GM18517 (cell line): Measurements from ENCODE around the gene SMARCB1.
"Not testable (repeated sequence)": the region's sequence is repeated elsewhere in the genome, so short reads cannot be mapped to it uniquely, and the experiment has no call there.

Source experiments
- ATAC-seq: cut with Tn5 transposase; IDR thresholded peaks from one replicate; pipeline ENCODE4 v1.9.1; 2021; ENCODE audit warnings: mild to moderate bottlenecking, moderate library complexity; ENCODE audit not compliant: unreplicated experiment

Gene SMARCB1

DNA sequence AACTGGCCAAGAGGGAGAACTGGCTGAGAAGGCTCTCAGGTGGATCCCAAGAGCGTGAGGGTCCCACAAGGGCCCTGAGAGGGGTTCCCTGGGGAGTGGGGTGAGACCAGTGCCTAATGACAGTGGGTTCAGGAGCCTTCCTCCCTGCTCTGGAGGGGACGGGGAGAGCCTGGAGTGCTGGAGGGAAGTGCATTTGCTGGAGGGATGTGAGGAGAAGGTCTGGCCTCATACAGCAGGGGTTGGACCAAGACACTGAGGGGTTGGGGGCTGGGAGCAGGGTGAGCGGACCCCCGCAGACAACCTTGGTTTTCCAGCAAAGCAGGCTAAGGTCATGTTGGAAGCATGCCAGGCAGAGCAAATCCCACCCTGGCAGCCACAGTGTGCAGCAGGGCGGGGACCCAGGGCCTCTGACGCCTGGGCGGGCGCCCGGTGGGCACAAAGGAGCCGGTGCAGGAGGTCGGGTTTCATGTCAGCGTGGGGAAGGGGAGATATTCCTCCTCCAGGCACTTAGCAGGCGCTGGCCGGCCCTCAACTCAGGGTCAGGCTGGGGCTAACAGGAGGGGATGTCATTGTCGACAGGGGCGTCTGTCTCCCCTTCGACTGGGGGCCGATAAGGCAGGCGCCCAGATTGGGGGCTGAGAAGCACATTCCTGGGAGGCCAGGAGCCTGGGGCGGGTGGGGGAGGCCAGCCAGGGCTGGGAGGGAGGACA lies 55.1 kb downstream of the SMARCB1 start:
- ATAC-seq: no peak

DNA sequence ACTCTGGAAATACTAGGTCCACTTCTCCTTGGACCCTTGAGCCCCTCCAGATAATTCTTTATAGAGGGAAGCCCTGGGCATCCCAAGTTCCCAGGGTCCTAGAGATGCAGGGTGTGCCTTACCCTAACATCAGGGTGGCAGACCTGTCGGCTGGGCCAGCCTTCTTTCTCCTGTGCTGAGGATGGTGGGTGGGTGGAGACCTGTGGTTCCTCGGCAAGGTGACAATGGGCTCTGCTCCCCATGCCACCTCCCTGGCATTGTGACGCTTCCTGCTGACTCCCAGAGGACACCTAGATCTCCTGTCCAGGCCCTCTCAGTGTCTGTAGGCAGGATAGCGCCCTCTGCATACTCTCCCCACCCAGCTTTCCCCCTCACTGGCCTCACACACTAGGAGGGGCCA lies 55.8 kb downstream of the SMARCB1 start:
- no peak for ATAC-seq

DNA sequence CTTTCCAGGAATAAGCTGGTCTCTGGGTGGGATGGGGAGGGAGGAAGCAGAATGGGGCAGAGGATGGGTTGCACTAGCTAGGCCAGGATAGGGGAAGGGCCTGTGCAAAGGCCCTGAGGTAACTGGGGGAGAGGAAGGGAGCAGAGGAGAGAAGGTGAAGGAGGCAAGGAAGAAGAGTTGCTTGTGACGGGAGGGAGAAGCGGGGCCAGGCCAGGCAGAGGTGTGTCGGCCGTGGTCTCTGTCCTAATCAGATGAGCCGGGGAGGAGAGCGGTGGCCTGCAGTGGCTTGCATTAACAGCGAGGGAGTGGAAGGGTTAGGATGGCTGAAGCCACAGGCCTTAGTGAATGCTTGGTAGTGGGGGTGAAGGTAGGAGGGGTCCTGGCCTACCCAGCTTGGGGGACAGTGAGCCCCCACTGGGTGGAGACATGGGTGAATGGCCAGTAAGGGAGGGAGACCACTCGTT lies 58.0 kb downstream of the SMARCB1 start:
- ATAC-seq: no peak

DNA sequence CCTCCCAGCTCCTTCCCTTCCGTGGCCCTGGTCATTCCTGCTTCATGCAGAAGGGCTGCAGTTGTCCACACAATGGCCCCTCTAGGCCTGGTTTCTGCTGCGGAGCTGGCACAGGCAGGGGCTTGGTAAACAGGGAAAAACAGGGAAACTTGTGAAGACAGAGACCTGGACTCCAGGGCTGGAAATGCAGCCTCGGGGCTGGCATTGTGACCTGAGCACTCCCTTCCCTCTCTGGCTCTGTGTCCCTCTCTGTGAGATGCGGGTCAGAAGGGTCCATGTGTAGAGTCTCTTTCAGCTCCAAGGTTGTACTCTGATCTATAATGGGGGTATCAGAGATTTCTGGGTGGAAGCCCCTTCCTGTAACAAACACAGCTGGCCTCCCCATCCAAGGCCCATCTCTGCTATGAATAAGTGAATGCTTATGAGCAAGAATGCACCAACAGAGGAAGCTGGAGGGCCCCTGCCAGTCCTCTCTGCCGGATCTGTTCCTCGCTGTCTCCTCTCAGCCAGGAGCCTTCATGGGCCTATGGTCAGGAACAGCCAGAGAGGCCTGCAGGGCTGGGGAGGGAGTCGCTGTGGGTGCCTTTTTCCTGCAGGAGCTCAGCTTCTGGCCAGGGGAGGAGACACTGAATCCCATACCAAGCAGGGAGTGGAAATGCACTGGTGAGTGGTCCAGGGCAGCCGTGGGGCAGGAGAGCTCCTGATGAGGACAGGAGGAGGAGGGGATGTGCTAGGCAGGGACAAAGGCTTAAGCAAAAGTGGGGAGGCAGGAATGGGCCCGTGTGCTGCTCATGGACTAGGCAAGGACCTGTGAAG lies 58.7 kb downstream of the SMARCB1 start:
- no peak for ATAC-seq

DNA sequence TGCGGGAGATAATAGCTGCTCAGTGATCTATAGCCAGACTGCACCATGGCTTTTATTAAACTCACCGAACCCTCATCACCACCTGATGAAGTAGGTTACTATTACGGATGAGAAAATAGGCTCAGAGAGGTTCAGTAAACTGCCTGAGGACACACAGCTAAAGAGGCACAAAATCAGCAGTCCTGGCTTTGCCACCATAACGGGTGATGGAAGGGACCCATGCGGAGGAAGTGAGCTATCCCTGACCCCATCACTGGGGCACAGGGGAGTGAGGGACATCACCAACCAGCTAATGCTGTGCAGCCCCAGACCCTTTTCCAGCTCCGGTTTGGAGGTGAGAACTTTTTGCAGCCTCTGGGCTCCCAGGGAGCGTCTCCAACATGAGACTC lies 59.3 kb downstream of the SMARCB1 start:
- ATAC-seq: no peak

DNA sequence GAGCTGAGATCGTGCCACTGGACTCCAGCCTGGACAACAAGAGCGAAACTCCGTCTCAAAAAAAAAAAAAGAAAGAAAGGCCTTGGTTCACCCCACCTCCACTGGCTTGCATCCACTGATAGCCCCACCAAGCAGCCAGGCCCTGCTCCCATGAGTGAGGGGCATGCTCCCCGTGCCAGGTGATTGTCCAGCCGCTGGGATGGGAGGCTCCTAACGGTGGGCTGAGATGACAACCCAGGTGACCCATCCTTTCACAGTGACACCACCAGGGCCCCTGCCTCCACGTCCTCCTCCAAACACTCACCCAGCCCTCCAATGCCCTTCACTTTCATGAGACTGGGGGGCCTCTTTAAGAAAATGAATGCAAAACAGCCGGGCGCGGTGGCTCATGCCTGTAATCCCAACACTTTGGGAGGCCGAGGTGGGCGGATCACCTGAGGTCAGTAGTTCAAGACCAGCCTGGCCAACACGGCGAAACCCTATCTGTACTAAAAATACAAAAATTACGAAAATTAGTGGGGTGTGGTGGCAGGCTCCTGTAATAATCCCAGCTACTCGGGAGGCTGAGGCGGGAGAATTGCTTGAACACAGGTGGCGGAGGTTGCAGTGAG lies 60.6 kb downstream of the SMARCB1 start:
- no peak for ATAC-seq

DNA sequence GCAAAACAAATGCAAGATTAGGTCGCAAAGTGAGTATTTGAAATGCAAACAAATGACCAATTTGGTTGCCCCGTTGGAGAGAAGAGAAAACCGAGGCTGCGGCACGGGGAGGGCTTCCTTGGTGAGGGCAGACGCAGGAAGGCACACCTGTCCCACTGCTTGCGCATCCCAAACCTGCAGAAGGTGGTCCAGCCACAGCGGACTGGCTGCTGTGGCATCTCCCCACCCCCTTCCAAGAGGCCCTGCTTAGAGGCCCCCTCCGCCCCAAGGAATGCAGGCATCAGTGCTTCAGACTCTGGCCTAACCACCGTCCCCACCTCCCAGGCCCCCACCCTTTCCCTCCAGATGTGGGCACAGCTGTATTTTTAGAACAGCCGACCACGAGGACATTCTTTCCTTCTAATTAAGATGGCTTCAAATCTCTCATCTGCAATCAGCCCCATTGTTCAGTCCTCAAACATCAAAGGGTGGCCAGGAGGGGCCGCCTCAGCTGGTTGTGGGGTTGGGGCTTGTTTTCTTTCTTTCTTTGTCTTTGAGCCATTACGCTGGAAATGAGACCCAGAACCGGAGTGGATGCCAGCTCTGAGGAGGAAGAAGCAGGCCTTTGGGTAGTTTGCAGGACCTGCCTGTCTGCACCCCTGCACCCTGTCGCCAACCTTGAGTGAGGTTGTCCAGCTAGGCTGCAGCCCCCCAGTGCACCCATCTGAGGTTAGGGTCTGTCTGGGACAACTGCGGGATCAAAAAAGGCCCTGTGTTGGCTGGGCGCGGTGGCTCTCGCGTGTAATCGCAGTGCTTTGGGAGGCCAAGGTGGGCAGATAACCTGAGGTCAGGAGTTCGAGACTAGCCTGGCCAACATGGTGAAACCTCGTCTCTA lies 61.5 kb downstream of the SMARCB1 start:
- ATAC-seq: no peak

DNA sequence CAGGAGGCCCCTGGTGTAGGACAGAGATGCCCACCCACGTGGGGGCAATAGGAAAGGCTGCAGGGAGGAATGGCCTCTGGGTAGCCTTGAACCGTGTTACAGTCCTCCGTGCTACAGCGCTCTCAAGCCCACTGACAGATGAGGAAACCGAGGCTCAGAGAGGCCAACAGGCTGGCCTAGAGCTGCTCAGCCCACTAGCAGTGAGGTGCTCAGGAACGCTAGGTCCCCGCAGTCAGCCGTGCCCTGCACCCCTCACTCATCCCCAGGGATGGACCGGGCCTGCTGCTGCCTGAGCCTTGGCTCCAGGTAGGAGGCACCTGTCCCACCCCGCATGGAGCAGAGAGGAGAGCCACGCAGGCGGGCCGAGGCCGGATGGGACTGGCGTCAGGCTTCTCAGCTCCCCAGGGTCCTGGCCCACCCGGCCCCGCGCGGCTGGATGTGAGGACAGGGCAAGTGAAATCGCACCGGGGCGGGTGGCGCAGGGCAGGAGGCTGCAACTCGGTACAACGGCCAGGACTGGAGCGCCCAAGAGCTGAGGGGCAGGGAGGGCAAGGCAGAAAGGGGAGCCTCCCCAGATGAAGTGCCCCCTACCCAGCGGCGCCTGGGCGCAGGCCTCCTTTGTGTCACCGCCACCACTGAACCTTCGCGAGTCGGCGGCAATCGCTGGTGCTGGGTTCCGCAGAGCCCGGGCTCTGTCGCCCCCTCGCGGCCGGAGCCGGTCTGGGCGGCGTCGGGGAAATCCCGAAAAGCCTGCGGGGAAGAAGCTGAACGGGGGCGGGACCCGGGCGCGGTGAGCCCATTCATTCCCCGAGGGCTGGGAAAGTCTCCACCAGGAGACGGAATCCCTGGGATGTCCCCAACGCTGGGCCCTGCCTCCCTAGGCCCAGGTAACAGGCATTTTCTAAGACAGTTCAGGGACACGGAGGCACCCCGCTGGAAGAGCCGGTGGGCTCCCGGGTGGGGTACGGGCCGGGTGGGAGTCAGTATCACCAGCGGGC lies 62.5 kb downstream of the SMARCB1 start:
- no peak for ATAC-seq

DNA sequence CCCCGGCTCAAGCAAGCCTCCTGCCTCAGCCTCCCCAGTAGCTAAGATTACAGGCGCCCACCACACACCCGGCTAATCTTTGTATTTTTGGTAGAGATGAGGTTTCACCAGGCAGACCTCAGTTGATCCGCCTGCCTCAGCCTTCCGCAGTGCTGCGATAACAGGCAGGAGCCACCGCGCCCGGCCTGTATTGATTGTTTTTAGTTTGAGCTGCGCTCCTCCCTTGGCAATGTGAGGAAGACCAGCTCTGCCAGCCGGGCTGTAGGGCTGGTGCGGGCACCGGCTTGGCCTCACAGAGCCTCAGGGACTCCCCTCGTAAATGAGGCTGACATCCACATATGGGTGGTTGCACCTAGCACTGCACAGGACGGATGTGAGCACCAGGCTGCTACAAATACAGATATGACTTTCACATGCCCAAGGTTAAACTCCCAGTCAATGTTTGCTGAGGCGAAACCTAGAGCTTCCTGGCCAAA lies 63.4 kb downstream of the SMARCB1 start:
- ATAC-seq: no peak

DNA sequence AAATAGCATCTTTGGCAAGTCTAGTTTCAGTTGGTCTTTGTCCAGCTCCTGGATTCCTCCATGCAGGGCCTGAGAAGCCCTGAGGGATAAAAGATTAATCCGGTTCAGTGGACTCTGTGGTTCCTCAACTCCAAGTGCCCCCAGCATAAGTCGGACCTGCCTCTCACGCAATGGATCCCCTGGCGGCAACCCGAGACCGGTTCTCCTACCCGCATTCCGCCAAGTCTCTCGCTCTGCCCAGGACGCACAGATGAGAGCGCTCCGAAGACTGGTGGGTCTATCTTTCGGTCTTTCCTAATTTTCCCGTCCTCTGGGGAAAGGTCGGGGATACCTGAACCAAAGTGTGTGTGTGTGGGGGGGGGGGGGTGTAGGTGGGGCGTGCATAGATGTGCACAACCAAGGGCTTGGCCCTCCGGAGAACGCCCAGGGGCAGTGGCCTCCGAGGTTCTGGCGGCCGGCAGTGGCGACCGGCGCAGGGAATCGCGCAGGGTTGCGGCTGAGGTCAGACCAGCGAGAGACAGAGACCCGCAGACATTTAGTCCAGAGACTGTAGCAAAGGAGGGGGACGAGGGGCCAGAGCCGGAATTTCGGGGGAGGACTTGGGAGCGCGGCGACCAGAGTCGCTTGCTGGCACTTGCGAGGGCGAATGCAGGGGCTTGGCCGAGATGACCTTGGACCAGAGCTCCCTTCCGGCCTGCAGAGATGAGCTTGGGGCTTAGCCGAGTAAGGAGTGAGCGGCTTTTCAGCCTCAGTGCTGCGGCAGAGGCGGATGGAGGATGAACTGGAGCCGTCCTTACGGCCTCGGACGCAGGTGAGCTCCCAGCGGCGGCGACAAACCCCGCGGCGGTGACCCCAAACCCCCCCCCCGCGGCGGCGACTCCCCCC lies 70.2 kb downstream of the SMARCB1 start:
- ATAC-seq: peak; percentile 55

DNA sequence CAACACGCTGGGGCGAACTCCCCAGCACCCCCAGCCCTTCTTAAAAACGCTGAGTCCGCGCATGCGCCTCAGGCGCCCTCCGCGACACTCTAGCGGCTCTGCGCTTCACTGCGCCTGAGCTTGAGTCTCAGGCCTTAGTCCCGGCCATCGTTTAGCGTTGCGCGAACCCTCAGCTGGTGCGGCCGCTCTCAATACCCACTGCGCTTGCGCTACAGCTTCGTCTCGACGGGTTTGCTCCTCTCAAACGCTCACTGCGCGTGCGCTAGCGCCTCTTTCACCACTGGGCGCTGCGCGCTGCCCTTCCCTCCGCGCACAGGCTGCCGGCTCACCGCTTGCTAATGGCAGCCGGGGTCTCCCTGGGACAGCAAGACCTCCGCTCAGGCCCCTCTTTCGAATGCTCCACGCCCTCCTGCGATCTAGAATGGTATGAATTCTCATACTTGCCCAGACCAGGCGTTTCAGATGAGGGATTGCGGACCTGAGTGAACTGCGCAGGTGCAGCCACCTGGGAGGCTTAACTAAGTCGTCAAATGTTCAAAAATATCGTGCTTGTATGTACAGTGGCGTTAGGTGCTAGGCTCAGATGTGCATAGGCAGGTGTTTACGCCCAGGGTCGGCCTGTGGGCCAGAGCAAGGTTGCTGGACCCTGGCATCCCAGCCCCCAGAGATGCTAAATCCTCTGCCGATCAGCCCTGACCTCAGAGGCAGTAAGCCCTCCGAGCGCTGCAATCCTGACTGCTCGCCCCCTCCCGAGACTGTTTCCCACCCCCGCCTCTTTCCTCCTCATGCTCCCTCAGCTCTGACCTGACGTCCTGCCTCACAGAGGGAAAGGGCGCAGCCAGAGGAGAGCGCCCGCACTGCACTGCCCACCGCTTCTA lies 71.1 kb downstream of the SMARCB1 start, which contains the start of gene SLC2A11:
Gene SLC2A11, plus strand, starts transcription at position 270 of the 878 bp plus-strand sequence. Its CDS starts 125 bp downstream, at position 395.
- peak; percentile 92 for ATAC-seq

DNA sequence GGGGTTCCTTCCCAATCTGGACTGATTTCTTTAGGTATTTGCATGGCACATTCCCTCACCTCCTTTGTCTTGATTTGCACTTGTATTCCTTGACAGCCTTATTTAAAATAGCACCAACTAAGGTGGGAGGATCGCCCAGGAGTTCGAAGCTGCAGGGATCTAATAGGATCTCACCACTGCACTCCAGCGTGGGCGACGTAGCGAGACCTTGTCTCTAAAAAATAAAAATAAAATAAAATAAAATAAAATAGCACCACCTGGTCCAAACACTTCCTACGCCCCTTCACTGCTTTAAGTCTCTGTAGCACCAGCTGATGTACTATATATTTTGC lies 71.7 kb downstream of the SMARCB1 start:
- ATAC-seq: no peak

DNA sequence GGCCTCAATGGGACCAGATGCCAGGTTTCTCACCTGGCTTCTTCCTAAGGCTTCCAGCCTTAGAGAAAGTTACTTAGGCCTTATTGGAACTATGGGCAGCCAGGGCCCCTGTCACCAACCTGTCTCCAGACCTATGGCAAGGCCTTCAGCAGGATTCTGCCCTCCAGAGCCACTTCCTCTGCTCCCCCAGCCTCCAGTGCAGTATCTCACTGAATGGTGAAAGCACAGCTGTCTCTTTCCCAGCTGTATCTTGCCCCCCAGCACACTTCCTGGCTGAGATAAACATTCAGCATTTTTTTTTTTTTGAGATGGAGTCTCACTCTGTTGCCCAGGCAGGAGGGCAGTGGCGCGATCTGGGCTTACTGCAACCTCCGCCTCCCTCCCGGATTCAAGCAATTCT lies 72.4 kb downstream of the SMARCB1 start:
- ATAC-seq: no peak

DNA sequence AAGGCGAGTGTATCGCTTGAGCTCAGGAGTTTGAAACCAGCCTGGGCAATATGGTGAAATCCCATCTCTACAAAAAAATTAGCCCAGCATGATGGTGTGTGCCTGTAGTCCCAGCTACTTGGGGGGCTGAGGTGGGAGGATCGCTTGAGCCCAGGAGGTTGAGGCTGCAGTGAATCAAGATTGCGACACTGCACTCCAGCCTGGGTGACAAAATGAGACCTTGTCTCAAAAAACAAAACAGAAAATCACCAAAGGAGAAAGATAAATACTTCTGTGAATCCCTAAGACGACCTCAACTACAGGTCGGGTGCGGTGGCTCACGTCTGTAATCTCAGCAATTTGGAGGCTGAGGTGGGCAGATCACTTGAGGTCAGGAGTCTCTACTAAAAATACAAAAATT lies 73.4 kb downstream of the SMARCB1 start:
- not testable (repeated sequence) for ATAC-seq

DNA sequence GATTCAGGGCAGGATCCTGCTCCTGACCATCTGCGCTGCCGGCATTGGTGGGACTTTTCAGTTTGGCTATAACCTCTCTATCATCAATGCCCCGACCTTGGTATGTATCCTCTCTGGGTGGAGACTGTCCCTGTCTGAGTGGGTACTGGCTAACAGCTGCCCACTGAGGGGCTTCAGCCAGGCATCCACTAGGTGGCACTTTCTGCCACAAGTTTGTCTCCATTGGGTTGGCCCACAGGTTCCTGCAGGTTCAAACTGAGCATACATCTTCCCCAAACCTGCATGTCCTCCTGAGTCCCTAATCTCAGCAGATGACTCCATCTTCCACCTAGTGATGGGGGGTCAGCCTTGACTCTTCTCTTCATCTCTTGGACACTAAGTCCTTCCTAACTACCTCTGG lies 75.3 kb downstream of the SMARCB1 start:
- ATAC-seq: no peak

DNA sequence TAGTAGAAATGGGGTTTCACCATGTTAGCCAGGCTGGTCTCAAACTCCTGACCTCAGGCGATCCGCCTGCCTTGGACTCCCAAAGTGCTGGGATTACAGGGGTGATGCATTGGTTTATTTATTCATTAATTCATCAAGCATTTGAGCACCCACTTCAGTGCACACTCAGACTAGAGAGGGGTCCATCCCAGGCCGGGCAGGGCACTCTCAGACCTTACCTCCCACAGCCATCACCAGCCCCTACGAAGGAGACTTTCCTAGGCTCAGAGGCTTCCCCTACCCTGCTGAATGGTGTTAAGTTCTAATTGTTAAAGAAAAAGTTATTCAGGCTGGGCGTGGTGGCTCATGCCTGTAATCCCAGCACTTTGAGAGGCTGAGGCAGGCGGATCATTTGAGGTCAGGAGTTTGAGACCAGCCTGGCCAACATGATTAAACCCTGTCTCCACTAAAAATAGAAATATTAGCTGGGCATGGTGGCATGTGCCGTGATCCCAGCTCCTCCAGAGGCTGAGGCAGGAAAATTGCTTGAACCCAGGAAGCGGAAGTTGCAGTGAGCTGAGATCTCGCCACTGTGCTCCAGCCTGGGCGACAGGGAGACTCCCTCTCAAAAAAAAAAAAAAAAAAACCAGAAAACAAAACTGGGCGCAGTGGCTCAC lies 77.9 kb downstream of the SMARCB1 start:
- not testable (repeated sequence) for ATAC-seq

DNA sequence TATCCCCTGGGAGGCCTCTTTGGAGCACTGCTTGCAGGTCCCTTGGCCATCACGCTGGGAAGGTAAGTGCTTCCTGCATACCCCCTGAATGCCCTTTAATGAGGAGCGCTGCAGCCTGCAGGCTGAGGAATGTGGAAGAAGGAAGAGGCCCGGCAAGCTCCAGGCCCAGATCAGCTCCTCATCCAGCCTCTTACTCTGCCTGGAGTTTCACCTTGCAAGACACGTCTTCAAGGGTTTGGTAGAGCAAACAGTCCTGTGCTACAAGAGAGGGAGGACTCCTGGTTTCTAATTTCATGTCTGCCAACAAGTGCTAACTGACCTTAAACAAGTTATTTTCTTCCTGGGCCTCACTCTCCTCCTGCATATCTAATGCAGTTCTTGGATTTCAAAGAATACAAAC lies 81.8 kb downstream of the SMARCB1 start:
- no peak for ATAC-seq
